ENCODE measurements around the gene ZNF740. TPM values are rescaled to one million over a fixed set of nuclear protein-coding genes. Genes with fewer than 3 reads are reported as not detected.

The ZNF740 gene
- total RNA-seq, 4 donors from 2014 or later, result 14.9 to 27.7 (median 17.4) TPM

DNA sequence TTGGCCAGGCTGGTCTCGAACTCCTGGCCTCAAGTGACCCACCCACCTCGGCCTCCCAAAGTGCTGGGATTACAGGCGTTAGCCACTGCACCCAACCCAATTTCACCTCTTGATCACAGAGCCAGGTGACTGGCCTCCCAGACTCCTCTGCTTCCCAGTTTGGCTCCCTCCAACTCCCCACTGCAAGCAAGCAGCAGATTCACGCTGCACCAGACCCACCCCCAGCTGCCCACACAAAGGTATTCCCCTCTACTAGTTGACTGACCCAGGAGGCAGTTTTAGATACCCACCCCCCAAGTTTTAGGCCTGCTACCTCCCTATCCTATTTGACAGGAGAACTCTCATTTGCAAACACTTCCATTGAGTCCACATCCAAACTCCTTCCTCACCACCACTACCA lies 46.3 kb downstream of the ZNF740 start:
- no peak overlapping the region for H3K4me3 ChIP-seq
- H3K36me3 ChIP-seq, result peaks cover 0 to 23% of the 10 kb centered on the region in 2 donors
- WGBS, 2 donors (ENCODE audit: low coverage in 1 of 2), result 88% methylated on average over 4 of the region's 4 CpGs; no CpG with 5 or more reads in 1 of the 2 donors
- ATAC-seq, result no peak
- H3K9me3 ChIP-seq, result no peaks in the 10 kb centered on the region
- no peaks in the 10 kb centered on the region for H3K27me3 ChIP-seq
- peak overlapping the region in 2 of 4 donors; percentile 9 to 99 for H3K27ac ChIP-seq
- TF ChIP-seq POLR2A (IDR thresholded peaks at IDR 0.05) (no peak), POLR2AphosphoS5 (IDR thresholded peaks at IDR 0.05) (no peak), EP300 (IDR thresholded peaks at IDR 0.05) (no peak)
- TF ChIP-seq, protein P1, sequence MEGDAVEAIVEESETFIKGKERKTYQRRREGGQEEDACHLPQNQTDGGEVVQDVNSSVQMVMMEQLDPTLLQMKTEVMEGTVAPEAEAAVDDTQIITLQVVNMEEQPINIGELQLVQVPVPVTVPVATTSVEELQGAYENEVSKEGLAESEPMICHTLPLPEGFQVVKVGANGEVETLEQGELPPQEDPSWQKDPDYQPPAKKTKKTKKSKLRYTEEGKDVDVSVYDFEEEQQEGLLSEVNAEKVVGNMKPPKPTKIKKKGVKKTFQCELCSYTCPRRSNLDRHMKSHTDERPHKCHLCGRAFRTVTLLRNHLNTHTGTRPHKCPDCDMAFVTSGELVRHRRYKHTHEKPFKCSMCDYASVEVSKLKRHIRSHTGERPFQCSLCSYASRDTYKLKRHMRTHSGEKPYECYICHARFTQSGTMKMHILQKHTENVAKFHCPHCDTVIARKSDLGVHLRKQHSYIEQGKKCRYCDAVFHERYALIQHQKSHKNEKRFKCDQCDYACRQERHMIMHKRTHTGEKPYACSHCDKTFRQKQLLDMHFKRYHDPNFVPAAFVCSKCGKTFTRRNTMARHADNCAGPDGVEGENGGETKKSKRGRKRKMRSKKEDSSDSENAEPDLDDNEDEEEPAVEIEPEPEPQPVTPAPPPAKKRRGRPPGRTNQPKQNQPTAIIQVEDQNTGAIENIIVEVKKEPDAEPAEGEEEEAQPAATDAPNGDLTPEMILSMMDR (IDR thresholded peaks at IDR 0.05), result no peak
- peaks cover 0 to 100% (median 56%) of the 10 kb centered on the region in 3 donors for H3K4me1 ChIP-seq

DNA sequence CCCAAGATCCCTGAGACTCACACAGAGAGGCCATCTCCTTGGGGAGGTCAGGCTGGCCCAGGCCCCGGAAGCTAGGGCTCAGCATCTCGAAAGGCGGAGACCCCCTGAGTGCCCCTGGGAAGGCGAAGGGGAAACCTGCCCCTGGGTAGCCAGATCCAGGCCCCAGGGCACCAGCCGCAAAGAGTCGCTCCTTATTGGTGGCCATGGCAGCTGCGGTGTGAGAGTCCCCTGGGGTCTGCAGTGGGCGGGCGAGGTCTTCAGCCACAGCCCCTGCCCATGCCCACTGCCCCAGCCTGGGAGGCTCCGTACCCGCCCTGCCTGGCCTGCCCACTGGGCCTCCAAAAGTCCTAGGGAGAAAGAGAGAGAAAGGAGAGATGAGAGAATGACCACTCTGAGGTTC lies 46.8 kb downstream of the ZNF740 start:
- TF ChIP-seq POLR2A (IDR thresholded peaks at IDR 0.05), result no peak
- no peak for TF ChIP-seq POLR2AphosphoS5 (IDR thresholded peaks at IDR 0.05)
- TF ChIP-seq, protein P1 (IDR thresholded peaks at IDR 0.05), result no peak
- TF ChIP-seq EP300 (IDR thresholded peaks at IDR 0.05), result no peak
- 94% methylated on average over 3 of the region's 11 CpGs; no CpG with 5 or more reads in 1 of the 2 donors for WGBS, 2 donors (ENCODE audit: low coverage in 1 of 2)
- H3K36me3 ChIP-seq, result peaks cover 0 to 23% of the 10 kb centered on the region in 2 donors
- H3K27me3 ChIP-seq, result no peaks in the 10 kb centered on the region
- no peaks in the 10 kb centered on the region for H3K9me3 ChIP-seq
- H3K27ac ChIP-seq, result peak overlapping the region in 1 of 4 donors; percentile 93
- H3K4me3 ChIP-seq, result no peak overlapping the region
- ATAC-seq, result no peak
- H3K4me1 ChIP-seq, result peaks cover 0 to 97% (median 51%) of the 10 kb centered on the region in 3 donors

DNA sequence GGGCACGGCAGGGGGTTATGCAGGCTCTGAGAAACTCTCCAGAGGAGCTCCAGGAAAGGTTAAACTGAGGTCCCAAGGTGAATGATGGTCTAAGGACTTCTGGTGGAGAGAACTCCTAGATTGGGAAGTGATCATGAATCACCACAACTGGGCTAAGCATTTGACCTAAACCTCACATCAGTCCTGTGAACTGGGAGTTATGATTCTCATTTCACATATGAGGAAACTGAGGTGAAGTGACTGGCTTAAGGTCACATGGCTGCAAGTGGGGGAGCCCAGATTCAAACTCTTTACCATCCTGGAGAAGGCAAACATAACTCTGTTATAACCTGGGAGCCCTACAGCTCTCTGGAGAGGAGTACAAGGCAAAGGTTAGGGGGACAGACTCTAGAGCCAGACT lies 47.3 kb downstream of the ZNF740 start:
- peak overlapping the region in 2 of 4 donors; percentile 0 to 93 for H3K27ac ChIP-seq
- peaks cover 0 to 97% (median 50%) of the 10 kb centered on the region in 3 donors for H3K4me1 ChIP-seq
- H3K9me3 ChIP-seq, result no peaks in the 10 kb centered on the region
- WGBS, 2 donors (ENCODE audit: low coverage in 1 of 2), result no CpG with 5 or more reads among the region's 1 CpG
- peaks cover 0 to 23% of the 10 kb centered on the region in 2 donors for H3K36me3 ChIP-seq
- no peak overlapping the region for H3K4me3 ChIP-seq
- no peak for ATAC-seq
- no peaks in the 10 kb centered on the region for H3K27me3 ChIP-seq
- no peak for TF ChIP-seq POLR2AphosphoS5 (IDR thresholded peaks at IDR 0.05)
- no peak for TF ChIP-seq POLR2A (IDR thresholded peaks at IDR 0.05)
- TF ChIP-seq, protein P1 (IDR thresholded peaks at IDR 0.05), result no peak

DNA sequence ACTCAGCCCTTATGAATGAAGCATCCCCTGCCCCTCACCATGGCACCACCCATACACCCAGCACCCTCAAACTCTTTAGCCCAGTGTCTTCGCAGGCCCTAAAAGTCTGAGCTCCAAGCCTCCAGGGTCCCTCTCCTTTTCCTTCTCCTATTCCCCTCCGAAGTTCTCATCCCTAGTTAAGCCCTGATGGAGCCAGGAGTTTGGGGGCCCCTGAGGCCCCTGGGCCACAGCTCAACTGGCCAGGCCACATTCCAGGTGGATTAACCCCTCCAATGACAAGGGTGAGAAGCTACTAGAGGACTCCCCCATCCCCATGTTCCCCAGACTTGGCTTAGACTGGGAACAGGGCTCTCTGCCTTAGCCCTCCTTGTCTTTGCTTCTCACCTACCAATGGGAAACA lies 48.9 kb downstream of the ZNF740 start:
- WGBS, 2 donors (ENCODE audit: low coverage in 1 of 2), result 88% methylated on average over 1 of the region's 2 CpGs; no CpG with 5 or more reads in 1 of the 2 donors
- Histone ChIP-seq H3K27me3 (no peaks in the 10 kb centered on the region), H3K9me3 (no peaks in the 10 kb centered on the region), H3K36me3 (peaks cover 0 to 23% of the 10 kb centered on the region in 2 donors), H3K27ac (peak overlapping the region in 3 of 4 donors; percentile 85 to 93 (median 90)), H3K4me1 (peaks cover 0 to 97% (median 51%) of the 10 kb centered on the region in 3 donors), H3K4me3 (no peak overlapping the region)
- no peak for ATAC-seq
- no peak for TF ChIP-seq EP300 (IDR thresholded peaks at IDR 0.05)

DNA sequence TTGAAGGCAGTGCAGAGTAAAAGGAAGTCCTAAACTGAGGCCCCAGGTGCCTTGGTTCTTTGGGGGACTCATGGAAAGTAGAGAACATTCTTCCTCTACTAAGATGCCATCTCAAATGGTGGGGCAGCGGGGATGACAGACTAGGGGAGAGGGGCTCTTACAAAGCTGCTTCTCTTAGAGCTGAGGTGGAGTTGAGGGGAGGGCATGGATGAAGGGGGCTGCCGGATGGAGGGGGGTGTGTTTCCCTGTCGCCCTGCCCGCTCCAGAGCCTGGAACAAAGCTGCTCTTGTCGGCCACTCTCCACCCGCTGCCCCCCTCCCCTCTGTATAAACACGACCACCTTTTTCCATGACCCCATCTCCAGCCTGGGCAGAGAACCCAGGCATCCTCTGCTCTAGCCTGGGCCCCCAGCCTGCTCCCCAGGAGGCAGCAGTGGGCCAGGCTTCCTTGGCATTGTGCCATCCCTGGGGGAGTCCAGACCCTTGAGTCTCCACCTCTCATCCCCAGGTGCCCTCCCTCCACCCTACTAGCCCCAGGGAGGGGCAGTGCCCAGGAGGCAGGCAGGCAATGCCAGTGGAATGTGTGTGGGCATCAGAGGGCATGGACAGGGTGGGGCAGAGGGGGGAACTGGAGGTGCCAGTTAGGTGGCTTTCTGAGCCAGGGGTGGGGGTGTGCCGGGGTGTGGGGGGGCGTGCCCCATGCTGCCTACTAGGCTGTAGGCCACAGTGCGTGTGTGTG lies 49.8 kb downstream of the ZNF740 start:
- TF ChIP-seq, protein P1 (IDR thresholded peaks at IDR 0.05), result no peak
- TF ChIP-seq POLR2A (IDR thresholded peaks at IDR 0.05) (no peak), EP300 (IDR thresholded peaks at IDR 0.05) (no peak), POLR2AphosphoS5 (IDR thresholded peaks at IDR 0.05) (no peak)
- Histone ChIP-seq H3K4me1 (peaks cover 0 to 97% (median 44%) of the 10 kb centered on the region in 3 donors), H3K9me3 (no peaks in the 10 kb centered on the region), H3K27me3 (no peaks in the 10 kb centered on the region), H3K36me3 (peaks cover 0 to 23% of the 10 kb centered on the region in 2 donors), H3K4me3 (peak overlapping the region in 1 of 2 donors; percentile 83), H3K27ac (peak overlapping the region in 3 of 4 donors; percentile 85 to 93 (median 90))
- WGBS, 2 donors (ENCODE audit: low coverage in 1 of 2), result 65 to 85% methylated on average over 4 to 6 of the region's 10 CpGs
- no peak for ATAC-seq

All from gastroesophageal sphincter (tissue), 4 donors.